HEK293 (cell line): ENCODE data around the gene LLGL1.
A peak's percentile ranks its signal among the peaks of the same experiment; 100 is the strongest.

ENCODE experiments used
- CTCF ChIA-PET: fragments of 350-600 bp; formaldehyde crosslinking; extraction: SDS; loops from one replicate; lab custom pipeline; 2021; ENCODE audit warnings: antibody characterized with exemption; lab: Yijun Ruan, JAX
- POLR2A ChIA-PET: fragments of 300-600 bp; formaldehyde crosslinking; extraction: SDS; loops from one replicate; lab custom pipeline; 2020; ENCODE audit warnings: antibody characterized with exemption, inconsistent platforms; lab: Yijun Ruan, JAX
- H3K27ac ChIP-seq: fragments of 200-500 bp; sonication (Bioruptor generic); 2 replicates; pipeline ENCODE4 v1.5.1; 2014; ENCODE audit warnings: low read depth, low read length, control low read depth, inconsistent platforms; ENCODE audit errors: extremely low read depth
- H3K36me3 ChIP-seq, 2 experiments: fragments of 200-500 bp in 1 of 2; sonication (Bioruptor generic) in 1 of 2; 1 replicate in 1 of 2; 2 replicates in 1 of 2; pipeline ENCODE4 v1.5.1; 2014 to 2017; ENCODE audit warnings: inconsistent platforms in 2 of 2, low read length in 2 of 2; ENCODE audit not compliant: control insufficient read depth in 2 of 2, insufficient read depth in 1 of 2
- H3K4me1 ChIP-seq: fragments of 200-500 bp; sonication (Bioruptor generic); 2 replicates; pipeline ENCODE4 v1.5.1; 2014; ENCODE audit warnings: mild to moderate bottlenecking, low read length, inconsistent platforms; ENCODE audit not compliant: control insufficient read depth, insufficient read depth
- H3K4me3 ChIP-seq: 2 replicates; pipeline ENCODE4 v1.5.1; 2011; ENCODE audit warnings: low read depth, mild to moderate bottlenecking, control low read depth, low read length, moderate library complexity
- H3K9me3 ChIP-seq: fragments of 200-500 bp; sonication (Bioruptor generic); 2 replicates; pipeline ENCODE4 v1.5.1; 2014; ENCODE audit warnings: low read depth, low read length, inconsistent platforms; ENCODE audit not compliant: control insufficient read depth, insufficient read depth
- ATF2 ChIP-seq: fragments of 450-650 bp; formaldehyde crosslinking; IDR thresholded peaks from 2 replicates; pipeline ENCODE4 v1.5.1; 2016; ENCODE audit warnings: missing biosample characterization, missing genetic modification characterization, low read depth
- BCL11A ChIP-seq: fragments of 450-650 bp; formaldehyde crosslinking; IDR thresholded peaks from 2 replicates; pipeline ENCODE4 v1.5.1; 2016; ENCODE audit warnings: low read depth, missing biosample characterization, missing genetic modification characterization
- GLI4 ChIP-seq: fragments of 450-650 bp; formaldehyde crosslinking; IDR thresholded peaks from 2 replicates; pipeline ENCODE4 v1.5.1; 2016; ENCODE audit warnings: missing biosample characterization, missing genetic modification characterization
- HOXC10 ChIP-seq: sonication (generic); formaldehyde crosslinking; IDR thresholded peaks from 2 replicates; pipeline ENCODE4 v1.8.1; 2023; ENCODE audit warnings: mild to moderate bottlenecking, missing genetic modification reagents
- KLF10 ChIP-seq: fragments of 450-650 bp; IDR thresholded peaks from 2 replicates; pipeline ENCODE4 v1.5.1; 2018; ENCODE audit warnings: missing biosample characterization, mild to moderate bottlenecking, missing genetic modification characterization
- KLF16 ChIP-seq: fragments of 450-650 bp; formaldehyde crosslinking; IDR thresholded peaks from 2 replicates; pipeline ENCODE4 v1.5.1; 2017; ENCODE audit warnings: missing biosample characterization, missing genetic modification characterization
- OVOL3 ChIP-seq: fragments of 450-650 bp; formaldehyde crosslinking; IDR thresholded peaks from 2 replicates; pipeline ENCODE4 v1.5.1; 2016; ENCODE audit warnings: missing biosample characterization, missing genetic modification characterization
- PRDM1 ChIP-seq: fragments of 450-650 bp; formaldehyde crosslinking; IDR thresholded peaks from 2 replicates; pipeline ENCODE4; 2016; ENCODE audit warnings: missing biosample characterization, missing genetic modification characterization
- REPIN1 ChIP-seq: fragments of 450-650 bp; formaldehyde crosslinking; IDR thresholded peaks from 2 replicates; pipeline ENCODE4 v1.5.1; 2017; ENCODE audit warnings: missing biosample characterization, missing genetic modification characterization, low read depth
- SP7 ChIP-seq: fragments of 450-650 bp; formaldehyde crosslinking; IDR thresholded peaks from 2 replicates; pipeline ENCODE4 v1.5.1; 2016; ENCODE audit warnings: missing biosample characterization, missing genetic modification characterization
- ZBTB10 ChIP-seq: fragments of 450-650 bp; formaldehyde crosslinking; IDR thresholded peaks from 2 replicates; pipeline ENCODE4 v1.5.1; 2016; ENCODE audit warnings: missing biosample characterization, missing genetic modification characterization
- ZBTB26 ChIP-seq: fragments of 450-650 bp; formaldehyde crosslinking; optimal IDR thresholded peaks from 2 replicates; pipeline ENCODE3; 2016; ENCODE audit warnings: missing biosample characterization, mild to moderate bottlenecking, missing genetic modification characterization
- ZBTB48 ChIP-seq: fragments of 450-650 bp; formaldehyde crosslinking; IDR thresholded peaks from 2 replicates; pipeline ENCODE4 v1.5.1; 2016; ENCODE audit warnings: missing biosample characterization, missing genetic modification characterization
- ZFHX2 ChIP-seq: fragments of 450-650 bp; formaldehyde crosslinking; conservative IDR thresholded peaks from 2 replicates; pipeline ENCODE4 v1.5.1; 2016; ENCODE audit warnings: missing biosample characterization, missing genetic modification characterization
- ZFP3 ChIP-seq: fragments of 450-650 bp; formaldehyde crosslinking; IDR thresholded peaks from 2 replicates; pipeline ENCODE4 v1.5.1; 2016; ENCODE audit warnings: low read depth, missing biosample characterization, missing genetic modification characterization
- ZNF133 ChIP-seq: fragments of 450-650 bp; formaldehyde crosslinking; IDR thresholded peaks from 2 replicates; pipeline ENCODE4 v1.5.1; 2016; ENCODE audit warnings: missing biosample characterization, missing genetic modification characterization
- ZNF146 ChIP-seq: fragments of 450-650 bp; formaldehyde crosslinking; IDR thresholded peaks from 2 replicates; pipeline ENCODE4 v1.5.1; 2016; ENCODE audit warnings: missing biosample characterization, missing genetic modification characterization
- ZNF18 ChIP-seq: fragments of 450-650 bp; formaldehyde crosslinking; IDR thresholded peaks from 2 replicates; pipeline ENCODE4 v1.5.1; 2016; ENCODE audit warnings: missing biosample characterization, missing genetic modification characterization
- ZNF221 ChIP-seq: fragments of 450-650 bp; formaldehyde crosslinking; IDR thresholded peaks from 2 replicates; pipeline ENCODE4 v1.5.1; 2017; ENCODE audit warnings: missing biosample characterization, missing genetic modification characterization, borderline replicate concordance
- ZNF24 ChIP-seq: fragments of 450-650 bp; formaldehyde crosslinking; IDR thresholded peaks from 2 replicates; pipeline ENCODE4 v1.5.1; 2016; ENCODE audit warnings: missing biosample characterization, missing genetic modification characterization
- ZNF248 ChIP-seq: fragments of 450-650 bp; formaldehyde crosslinking; IDR thresholded peaks from 2 replicates; pipeline ENCODE4 v1.5.1; 2017; ENCODE audit warnings: missing biosample characterization, missing genetic modification characterization
- ZNF366 ChIP-seq: fragments of 450-650 bp; formaldehyde crosslinking; conservative IDR thresholded peaks from 2 replicates; pipeline ENCODE4 v1.5.1; 2016; ENCODE audit warnings: missing biosample characterization, missing genetic modification characterization
- ZNF416 ChIP-seq: fragments of 450-650 bp; formaldehyde crosslinking; IDR thresholded peaks from 2 replicates; pipeline ENCODE4 v1.5.1; 2016; ENCODE audit warnings: missing biosample characterization, missing genetic modification characterization
- ZNF488 ChIP-seq: fragments of 450-650 bp; formaldehyde crosslinking; IDR thresholded peaks from 2 replicates; pipeline ENCODE4 v1.5.1; 2016; ENCODE audit warnings: missing biosample characterization, missing genetic modification characterization
- ZNF623 ChIP-seq: fragments of 450-650 bp; formaldehyde crosslinking; IDR thresholded peaks from 2 replicates; pipeline ENCODE4 v1.5.1; 2016; ENCODE audit warnings: missing biosample characterization, missing genetic modification characterization
- ZNF707 ChIP-seq: fragments of 450-650 bp; formaldehyde crosslinking; IDR thresholded peaks from 2 replicates; pipeline ENCODE4 v1.5.1; 2016; ENCODE audit warnings: missing biosample characterization, missing genetic modification characterization
- ZSCAN23 ChIP-seq: fragments of 450-650 bp; formaldehyde crosslinking; IDR thresholded peaks from 2 replicates; pipeline ENCODE4 v1.5.1; 2016; ENCODE audit warnings: missing biosample characterization, missing genetic modification characterization

Gene LLGL1

GRCh38 chr17:18185832-18186626, 39.4 kb upstream of the LLGL1 start (continued):
- TF ChIP-seq ZNF18 (tag by site-specific recombination) (no peak), ATF2 (tag by site-specific recombination) (peak; percentile 86), KLF10 (tag by site-specific recombination) (peak; percentile 31; the same call in 1 of the 2 replicates)

- peak overlapping the region; percentile 59 for H3K4me3 ChIP-seq
- ChIA-PET CTCF (interaction anchor here (1.7 to 1.9 kb wide), 2 partner anchors 30 to 46 kb away, joined by 6 to 7 read pairs; no protein-coding TSS in a partner anchor), POLR2A (no interaction called here)
- H3K36me3 ChIP-seq: peaks cover 25 to 63% of the 10 kb centered on the region in 2 experiments; a peak in 2 of 3 replicates
- H3K4me1 ChIP-seq: peaks cover 42% of the 10 kb centered on the region
- H3K9me3 ChIP-seq: no peaks in the 10 kb centered on the region
- TF ChIP-seq GLI4 (tag by site-specific recombination): no peak
- TF ChIP-seq HOXC10: no peak
- TF ChIP-seq ZBTB10 (tag by site-specific recombination): no peak
- no peak for TF ChIP-seq ZNF24 (tag by site-specific recombination)
- TF ChIP-seq ZSCAN23 (tag by site-specific recombination): no peak
- TF ChIP-seq ZFHX2: peak; percentile 40
- TF ChIP-seq KLF16 (tag by site-specific recombination): no peak
- no peak for TF ChIP-seq OVOL3 (tag by site-specific recombination)
- 0 out of 2 replicates have a peak, but pooled peaks have one; percentile 6 for TF ChIP-seq ZNF366 (tag by site-specific recombination)
- no peak for TF ChIP-seq ZNF221 (tag by site-specific recombination)
- H3K27ac ChIP-seq: peak overlapping the region; percentile 94
These were observed 38.8 kb upstream of the LLGL1 start for GRCh38 chr17:18186627-18186982.

- peaks cover 28 to 69% of the 10 kb centered on the region in 2 experiments for H3K36me3 ChIP-seq
- ChIA-PET POLR2A (no interaction called here), CTCF (no interaction called here)
- H3K27ac ChIP-seq: peak overlapping the region; percentile 17
- H3K4me3 ChIP-seq: peak overlapping the region; percentile 59
- peaks cover 38% of the 10 kb centered on the region for H3K4me1 ChIP-seq
- no peaks in the 10 kb centered on the region for H3K9me3 ChIP-seq
- TF ChIP-seq ZFP3 (tag by site-specific recombination) (no peak), REPIN1 (tag by site-specific recombination) (no peak), PRDM1 (peak; percentile 49; the same call in 1 of the 2 replicates), ZBTB26 (tag by site-specific recombination) (no peak), ZBTB48 (no peak), BCL11A (no peak), ZNF133 (tag by site-specific recombination) (no peak), ZNF707 (no peak), ZNF146 (no peak), SP7 (tag by site-specific recombination) (no peak), ZNF488 (no peak), ZNF416 (tag by site-specific recombination) (no peak), ZNF248 (tag by site-specific recombination) (no peak), ZNF623 (tag by site-specific recombination) (no peak)
These were observed 38.2 kb upstream of the LLGL1 start for GRCh38 chr17:18187226-18187625.
